Esophagus squamous epithelium (tissue), 4 donors: ENCODE results near the gene RAB15.

Experiments used
- CTCF ChIP-seq, 6 experiments: fragments of 450-650 bp in 4 of 6; fragments of 200-600 bp in 2 of 6; sonication (generic) in 2 of 6; IDR thresholded peaks; one replicate each; pipeline ENCODE4 v1.5.1; 2016 to 2019; ENCODE audit warnings: antibody characterized with exemption in 6 of 6, mild to moderate bottlenecking in 4 of 6, moderate library complexity in 4 of 6
- POLR2A ChIP-seq, 4 donors: fragments of 450-650 bp; IDR thresholded peaks; one replicate each; pipeline ENCODE4 v1.6.1; 2017; ENCODE audit warnings: antibody characterized with exemption in 4 of 4, mild to moderate bottlenecking in 4 of 4, moderate library complexity in 3 of 4

- TF ChIP-seq CTCF (IDR thresholded peaks at IDR 0.05) (no peak), POLR2A (IDR thresholded peaks at IDR 0.05) (no peak)
These were observed 17.5 kb downstream of the RAB15 start for GRCh38 chr14:64954491-64955240.
